Vagina (tissue), 2 donors: Measurements from ENCODE around the gene WWOX.

Experiments used
- POLR2A ChIP-seq, 2 donors: fragments of 450-650 bp; IDR thresholded peaks; one replicate each; pipeline ENCODE4 v1.6.1; 2017; ENCODE audit warnings: antibody characterized with exemption in 2 of 2, mild to moderate bottlenecking in 2 of 2, moderate library complexity in 2 of 2
- POLR2AphosphoS5 ChIP-seq, 2 donors: sonication (generic); formaldehyde crosslinking; IDR thresholded peaks; one replicate each; pipeline ENCODE4 v1.9.0; 2017; ENCODE audit warnings: antibody characterized with exemption in 2 of 2, mild to moderate bottlenecking in 2 of 2, low read depth in 1 of 2; ENCODE audit not compliant: insufficient read depth in 1 of 2
- TF ChIP-seq, protein P1 (sequence below), 3 experiments: fragments of 450-650 bp in 2 of 3; fragments of 200-600 bp in 1 of 3; sonication (generic) in 1 of 3; IDR thresholded peaks; one replicate each; pipeline ENCODE4 v1.5.1; 2017 to 2019; ENCODE audit warnings: antibody characterized with exemption in 3 of 3, mild to moderate bottlenecking in 2 of 3, moderate library complexity in 2 of 3

DNA sequence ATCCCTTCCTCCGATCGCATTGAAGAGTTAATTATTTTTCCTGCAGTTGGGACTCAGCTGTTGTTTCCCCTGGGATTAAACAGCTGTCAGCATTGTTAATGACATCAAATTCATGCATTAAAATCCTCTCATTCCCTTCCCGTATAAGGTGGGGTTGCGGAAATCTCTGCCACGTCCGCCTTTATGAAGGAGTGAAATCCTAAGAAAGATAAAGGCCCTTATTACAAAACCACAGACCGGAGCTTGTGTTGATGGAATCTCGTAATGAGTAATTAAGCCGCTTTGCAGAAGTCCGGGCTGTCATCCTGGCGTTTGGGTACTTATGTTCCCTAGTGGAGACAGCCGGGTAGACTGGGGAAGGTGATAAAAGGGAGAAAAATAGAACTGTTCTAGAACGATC is 873.5 kb downstream of the WWOX start:
- TF ChIP-seq, protein P1, sequence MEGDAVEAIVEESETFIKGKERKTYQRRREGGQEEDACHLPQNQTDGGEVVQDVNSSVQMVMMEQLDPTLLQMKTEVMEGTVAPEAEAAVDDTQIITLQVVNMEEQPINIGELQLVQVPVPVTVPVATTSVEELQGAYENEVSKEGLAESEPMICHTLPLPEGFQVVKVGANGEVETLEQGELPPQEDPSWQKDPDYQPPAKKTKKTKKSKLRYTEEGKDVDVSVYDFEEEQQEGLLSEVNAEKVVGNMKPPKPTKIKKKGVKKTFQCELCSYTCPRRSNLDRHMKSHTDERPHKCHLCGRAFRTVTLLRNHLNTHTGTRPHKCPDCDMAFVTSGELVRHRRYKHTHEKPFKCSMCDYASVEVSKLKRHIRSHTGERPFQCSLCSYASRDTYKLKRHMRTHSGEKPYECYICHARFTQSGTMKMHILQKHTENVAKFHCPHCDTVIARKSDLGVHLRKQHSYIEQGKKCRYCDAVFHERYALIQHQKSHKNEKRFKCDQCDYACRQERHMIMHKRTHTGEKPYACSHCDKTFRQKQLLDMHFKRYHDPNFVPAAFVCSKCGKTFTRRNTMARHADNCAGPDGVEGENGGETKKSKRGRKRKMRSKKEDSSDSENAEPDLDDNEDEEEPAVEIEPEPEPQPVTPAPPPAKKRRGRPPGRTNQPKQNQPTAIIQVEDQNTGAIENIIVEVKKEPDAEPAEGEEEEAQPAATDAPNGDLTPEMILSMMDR (IDR thresholded peaks at IDR 0.05), result no peak
- TF ChIP-seq POLR2A (IDR thresholded peaks at IDR 0.05) (no peak), POLR2AphosphoS5 (IDR thresholded peaks at IDR 0.05; ENCODE audit: insufficient read depth in 1 of 2, low read depth in 1 of 2) (no peak)
